Measurements from ENCODE around the gene WNT1.

DNA sequence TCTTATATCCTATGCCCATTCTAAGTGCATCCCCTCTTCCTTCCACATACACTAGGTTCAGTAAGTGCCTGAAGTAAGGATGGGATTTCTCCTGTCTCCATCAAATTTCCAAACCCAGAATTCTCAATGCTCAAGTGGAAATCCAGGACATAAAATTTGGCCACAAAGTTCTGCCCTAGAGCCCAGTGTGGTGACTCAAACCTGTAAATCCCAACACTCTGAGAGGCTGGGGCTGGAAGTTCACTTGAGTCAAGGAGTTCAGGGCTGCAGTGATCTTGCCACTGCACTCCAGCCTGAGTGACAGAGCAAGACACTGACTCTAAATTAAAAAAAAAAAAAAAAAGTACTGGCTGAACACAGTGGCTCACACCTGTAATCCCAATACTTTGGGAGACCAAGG lies 16.3 kb upstream of the WNT1 start:
- TF ChIP-seq, protein P1, sequence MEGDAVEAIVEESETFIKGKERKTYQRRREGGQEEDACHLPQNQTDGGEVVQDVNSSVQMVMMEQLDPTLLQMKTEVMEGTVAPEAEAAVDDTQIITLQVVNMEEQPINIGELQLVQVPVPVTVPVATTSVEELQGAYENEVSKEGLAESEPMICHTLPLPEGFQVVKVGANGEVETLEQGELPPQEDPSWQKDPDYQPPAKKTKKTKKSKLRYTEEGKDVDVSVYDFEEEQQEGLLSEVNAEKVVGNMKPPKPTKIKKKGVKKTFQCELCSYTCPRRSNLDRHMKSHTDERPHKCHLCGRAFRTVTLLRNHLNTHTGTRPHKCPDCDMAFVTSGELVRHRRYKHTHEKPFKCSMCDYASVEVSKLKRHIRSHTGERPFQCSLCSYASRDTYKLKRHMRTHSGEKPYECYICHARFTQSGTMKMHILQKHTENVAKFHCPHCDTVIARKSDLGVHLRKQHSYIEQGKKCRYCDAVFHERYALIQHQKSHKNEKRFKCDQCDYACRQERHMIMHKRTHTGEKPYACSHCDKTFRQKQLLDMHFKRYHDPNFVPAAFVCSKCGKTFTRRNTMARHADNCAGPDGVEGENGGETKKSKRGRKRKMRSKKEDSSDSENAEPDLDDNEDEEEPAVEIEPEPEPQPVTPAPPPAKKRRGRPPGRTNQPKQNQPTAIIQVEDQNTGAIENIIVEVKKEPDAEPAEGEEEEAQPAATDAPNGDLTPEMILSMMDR (conservative IDR thresholded peaks at IDR 0.05; ENCODE audit: low read length): no peak
- no peak for TF ChIP-seq EZH2phosphoT487 (IDR thresholded peaks at IDR 0.05; ENCODE audit: borderline replicate concordance)

Measured in Loucy (cell line).